HG02840 (cell line): Measurements from ENCODE around the gene DAZL.

ENCODE experiments used
- ATAC-seq: cut with Tn5 transposase; IDR thresholded peaks from one replicate; pipeline ENCODE4 v1.9.1; 2021; ENCODE audit warnings: mild to moderate bottlenecking, moderate library complexity, moderate number of reproducible peaks; ENCODE audit not compliant: unreplicated experiment, low FRiP score

DAZL gene

DNA sequence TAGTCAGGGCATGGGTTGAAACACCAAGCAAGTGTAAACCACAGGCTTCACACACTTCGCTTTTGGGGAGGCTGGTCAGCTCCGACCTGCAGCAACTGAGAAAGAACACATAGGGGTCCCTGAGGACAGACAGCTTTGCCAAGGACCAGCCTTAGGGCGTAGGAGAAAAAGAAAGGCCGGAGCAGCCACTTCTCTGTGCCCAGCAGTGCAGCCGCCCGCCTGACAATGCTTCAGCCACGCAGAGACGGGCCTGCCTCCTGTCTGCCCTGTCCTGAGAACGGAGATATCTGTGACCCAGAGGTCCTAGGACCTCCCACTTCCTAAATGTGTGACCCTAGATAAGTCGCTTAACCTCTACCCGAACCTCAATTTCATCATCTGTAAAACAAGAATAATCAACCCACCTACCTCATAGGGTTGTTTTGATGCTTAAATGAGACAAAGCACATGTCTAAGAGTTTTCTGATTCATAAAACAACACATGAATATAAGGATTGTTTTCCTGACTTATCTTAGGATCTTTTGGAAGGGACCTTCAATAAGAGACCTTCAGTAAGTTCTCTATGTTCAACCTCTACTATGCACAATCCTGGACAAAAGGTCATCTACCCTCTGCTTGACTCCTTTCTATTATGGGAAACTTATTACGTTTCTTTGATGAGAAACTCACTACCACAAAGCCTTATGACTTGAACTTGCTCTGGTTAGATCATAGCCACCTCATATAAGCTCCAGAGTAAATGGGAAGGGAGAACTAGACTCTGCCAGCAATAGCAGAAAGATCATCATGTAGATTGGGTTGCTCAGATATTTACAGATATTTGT is 58.8 kb downstream of the DAZL start:
- ATAC-seq: no peak

DNA sequence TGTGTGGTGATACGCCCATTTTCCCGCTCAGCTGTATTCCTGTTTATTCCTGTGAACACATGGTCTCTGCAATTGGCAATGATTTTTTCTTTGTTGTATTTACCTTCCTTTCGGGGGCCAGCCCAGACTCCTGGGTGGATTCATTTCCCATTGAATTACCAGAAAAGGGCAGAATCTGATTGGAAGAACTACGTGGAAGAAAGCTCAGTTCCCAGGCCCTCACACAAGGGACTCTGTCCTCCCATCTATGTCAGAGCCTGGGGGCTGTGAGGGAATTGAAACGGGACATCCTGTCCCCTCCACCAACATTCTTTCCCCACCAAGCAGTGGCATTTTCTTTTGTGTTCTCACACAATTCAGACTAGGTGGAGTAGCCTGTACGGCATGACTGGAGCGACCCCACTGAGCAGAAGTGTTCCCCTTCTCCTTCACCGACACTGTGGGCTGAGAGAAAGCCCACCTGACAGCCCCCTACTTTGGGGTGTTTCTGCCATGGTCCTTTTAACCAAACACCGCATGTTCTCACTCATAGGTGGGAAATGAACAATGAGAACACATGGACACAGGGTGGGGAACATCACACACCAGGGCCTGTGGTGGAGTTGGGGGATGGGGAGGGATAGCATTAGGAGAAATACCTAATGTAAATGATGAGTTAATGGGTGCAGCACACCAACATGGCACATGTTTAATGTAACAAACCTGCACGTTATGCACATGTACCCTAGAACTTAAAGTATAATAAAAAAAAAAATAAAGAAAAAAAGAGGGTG is 59.6 kb downstream of the DAZL start:
- no peak for ATAC-seq

DNA sequence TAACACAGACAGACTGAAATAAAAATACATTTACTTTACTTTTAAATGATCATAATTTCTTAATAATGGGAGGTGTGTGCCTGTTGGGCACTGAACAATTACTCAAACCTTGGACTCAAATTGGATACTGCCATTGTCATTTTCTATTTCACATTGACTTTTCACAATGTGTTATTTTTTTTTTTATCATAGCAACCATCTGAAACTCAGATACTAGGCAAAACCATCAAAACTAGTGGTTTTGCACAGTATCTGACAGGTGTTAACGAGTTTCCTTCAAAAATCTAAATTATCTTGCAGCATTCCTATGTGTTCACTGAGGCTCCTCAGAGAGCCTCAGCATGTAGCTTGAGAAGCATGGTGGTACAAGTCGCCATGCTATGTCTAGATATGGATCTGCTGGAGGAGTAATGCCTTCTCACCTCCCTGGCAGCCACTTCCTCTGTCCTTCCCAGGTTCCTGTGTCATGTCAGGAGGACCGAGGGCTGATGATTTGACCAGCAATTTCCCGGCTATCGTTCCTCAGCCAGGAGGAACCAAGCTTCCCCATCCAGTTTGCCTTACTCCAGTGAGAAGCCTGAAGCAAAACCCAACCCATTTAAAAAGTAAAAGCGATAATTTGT is 61.9 kb downstream of the DAZL start:
- ATAC-seq: no peak

DNA sequence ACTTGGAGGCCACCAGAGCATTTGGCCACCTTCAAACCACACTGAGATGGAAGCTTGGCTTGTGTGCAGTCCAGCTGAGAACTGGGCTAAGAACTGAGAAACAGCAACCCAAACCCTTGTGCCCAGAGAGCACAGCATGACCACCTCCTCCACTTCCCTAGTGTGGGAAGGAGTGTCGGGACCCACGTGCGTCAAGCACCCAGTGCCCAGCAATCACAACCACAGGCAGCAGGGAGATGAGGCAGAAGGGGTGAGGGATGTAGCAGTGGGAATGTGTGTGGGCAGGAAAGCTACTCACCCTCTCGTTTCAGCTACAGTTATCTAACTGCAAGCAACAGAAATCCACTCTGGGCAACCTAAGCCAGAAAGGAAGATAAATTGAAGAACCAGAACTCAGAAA is 66.7 kb downstream of the DAZL start:
- no peak for ATAC-seq

DNA sequence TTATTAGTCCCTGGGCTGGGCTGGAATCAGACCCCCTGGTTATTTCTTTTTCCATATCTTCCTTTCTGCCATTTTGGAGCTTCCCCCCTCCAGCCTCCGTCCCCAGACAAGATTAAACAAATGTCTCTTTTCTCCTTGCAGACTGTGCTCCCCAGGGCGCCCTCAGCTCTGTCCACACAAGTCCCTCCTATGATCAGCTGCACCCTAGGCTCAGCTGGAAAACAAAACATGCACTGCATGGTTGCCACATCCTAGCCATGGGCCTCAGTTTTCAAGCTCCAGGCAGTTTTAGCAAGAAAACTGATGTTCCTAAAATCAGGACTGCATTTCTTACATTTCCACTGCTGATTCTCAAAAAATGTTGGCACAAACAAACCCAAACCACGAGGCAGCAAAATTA is 68.2 kb downstream of the DAZL start:
- ATAC-seq: no peak
